GM21360 (cell line): Measurements from ENCODE around the gene RMDN2.

Experiments used
- ATAC-seq: cut with Tn5 transposase; IDR thresholded peaks from one replicate; pipeline ENCODE4 v1.9.1; 2021; ENCODE audit warnings: mild to moderate bottlenecking, moderate library complexity; ENCODE audit not compliant: unreplicated experiment

The RMDN2 gene

DNA sequence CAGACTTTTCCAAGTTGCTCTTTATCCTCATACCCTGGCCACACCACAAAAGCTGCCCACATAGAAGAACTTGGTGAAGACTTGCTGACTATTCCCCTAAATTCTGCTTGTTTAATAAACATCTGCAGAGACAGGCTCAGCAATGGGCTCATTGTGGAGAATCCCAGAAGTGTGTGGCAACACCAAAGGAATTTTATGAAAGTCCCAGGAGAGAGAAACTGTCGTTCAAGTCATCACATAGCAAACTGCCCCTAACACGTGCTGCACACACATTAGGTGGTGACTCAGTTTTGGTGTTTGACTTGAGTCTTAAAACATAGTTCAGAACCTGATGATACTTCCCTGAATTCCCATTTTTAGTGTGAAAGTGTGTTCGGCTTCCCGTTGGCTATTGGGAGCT is 112.2 kb downstream of the RMDN2 start:
- no peak for ATAC-seq

DNA sequence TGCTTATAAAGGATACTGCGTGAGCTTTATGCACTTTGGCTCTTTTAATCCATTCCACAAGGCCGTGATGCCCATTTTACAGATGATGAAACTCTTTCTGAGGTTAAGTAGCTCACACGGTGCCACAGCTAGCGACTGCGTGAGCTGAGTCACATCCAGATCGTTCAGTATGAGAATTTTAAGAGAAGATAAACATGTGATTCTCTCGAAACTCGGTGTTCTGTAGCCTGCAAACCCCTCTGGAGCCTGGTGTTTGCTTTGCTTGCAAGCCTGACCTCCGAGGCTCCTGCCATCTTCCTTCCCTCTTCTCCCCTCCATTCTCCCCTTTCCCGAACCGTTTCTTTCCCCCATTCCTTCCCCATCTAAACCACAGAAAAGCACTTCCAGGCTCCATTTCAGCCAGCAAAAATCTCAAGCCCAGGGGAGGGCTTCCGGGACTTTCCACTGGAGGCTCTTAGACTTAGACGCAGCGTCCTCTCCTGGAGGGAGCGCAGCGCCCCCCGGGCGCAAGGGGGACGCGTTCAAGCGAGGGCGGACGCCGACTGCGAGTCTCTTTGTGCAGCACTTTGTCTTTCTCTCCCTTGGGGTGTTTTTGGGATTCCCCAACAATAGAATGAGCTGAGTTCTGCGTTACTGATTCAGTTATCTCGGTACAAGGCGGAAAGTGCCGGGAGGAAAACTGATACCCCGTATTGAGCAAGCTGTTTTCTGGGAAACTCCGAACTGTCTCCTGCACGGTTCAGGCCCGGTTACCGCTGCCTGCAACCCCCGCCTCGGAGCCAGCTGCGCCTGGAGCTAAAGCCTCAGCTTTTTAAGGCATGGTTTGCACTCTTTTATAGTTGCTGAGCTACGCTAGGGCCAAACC is 112.9 kb downstream of the RMDN2 start:
- ATAC-seq = peak; percentile 66

DNA sequence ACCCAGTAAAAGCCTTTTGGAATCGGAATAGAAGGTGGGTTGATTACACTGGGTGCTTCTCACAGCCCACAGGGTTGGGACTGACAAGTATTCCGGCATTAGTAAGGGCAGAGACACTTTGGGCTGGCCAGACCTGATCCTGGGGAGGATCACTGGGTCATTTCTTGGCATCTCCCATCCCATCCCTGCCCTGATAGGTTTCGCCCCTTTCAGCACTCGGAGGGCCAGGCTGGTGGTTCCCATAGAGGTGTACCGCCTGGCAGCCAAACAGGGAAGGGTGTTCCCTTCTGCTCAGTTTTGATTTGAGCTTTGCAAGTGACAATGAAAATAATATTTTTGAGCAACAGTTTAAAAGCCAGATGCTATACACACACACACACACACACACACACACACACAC is 113.6 kb downstream of the RMDN2 start:
- ATAC-seq = no peak

DNA sequence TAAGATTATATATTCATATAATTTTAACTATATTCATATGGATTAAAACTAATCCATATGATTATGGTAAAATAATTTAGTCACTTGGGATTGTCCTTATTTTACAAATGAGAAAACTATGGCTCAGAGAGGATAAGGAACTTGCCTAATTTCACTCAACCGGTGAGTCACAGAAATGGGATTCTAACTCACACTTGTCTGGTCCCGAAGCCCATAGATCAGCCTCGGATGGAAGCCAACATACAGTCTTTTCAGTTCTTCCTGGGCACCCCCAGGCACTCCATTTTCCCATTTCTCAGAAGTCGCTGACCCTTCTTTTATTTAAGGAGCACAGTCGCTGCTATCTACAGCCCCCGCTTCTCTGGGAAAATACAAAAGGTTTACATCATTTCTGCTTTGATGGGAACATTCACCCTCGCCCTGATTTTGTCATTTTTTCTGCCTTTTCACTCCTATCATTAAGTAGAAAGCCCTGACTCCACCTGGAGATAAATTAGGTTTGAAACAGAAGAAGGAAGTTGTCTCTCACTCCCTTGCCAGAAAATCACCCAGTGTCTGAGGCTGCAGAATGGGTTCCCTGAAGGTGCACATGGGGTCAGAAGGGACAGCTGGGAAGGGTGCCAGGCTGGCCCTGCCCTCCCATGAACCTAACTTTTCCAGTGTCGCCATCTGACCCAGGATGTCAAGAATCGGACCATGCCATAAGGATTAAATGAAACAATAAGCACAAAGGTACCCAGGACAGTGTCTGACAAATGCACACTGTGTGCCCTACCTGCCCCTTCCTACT is 114.2 kb downstream of the RMDN2 start:
- ATAC-seq = no peak

DNA sequence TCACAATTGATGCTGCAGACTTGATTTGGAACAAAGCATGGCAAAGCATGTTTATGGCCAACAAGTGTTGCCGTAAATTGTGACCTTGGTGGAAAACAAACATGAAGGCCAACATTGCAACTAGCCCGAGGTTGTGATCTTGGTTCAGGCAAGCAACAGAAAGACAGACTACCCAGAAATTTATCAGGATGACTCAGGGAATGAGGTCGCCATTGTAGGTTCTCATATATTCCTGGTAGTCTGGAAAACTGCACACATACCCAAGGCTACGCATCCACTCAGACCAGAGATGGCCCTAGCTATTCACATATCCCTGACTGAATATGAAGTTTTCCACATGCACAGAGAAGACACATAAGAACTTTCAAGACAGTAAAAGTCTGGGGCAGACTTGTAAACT is 120.7 kb downstream of the RMDN2 start:
- ATAC-seq = no peak

DNA sequence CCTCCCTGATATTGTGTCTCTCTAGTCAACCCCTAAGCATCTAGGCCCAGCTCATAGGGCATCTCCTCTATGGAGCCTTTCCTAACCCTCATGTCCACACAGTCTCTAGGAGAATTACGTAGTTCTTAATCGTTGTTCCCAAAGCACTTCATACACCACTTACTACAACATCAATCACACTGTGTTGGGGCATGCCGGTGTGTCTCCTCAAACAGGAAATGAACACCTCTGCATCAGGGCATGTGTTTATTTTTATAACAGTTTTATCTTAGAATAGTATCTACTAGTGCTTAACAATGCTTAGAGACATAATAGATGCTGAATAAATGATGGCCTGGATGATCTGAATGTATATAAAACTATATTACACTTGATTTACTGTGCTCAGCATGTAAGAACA is 131.1 kb downstream of the RMDN2 start:
- ATAC-seq = no peak

DNA sequence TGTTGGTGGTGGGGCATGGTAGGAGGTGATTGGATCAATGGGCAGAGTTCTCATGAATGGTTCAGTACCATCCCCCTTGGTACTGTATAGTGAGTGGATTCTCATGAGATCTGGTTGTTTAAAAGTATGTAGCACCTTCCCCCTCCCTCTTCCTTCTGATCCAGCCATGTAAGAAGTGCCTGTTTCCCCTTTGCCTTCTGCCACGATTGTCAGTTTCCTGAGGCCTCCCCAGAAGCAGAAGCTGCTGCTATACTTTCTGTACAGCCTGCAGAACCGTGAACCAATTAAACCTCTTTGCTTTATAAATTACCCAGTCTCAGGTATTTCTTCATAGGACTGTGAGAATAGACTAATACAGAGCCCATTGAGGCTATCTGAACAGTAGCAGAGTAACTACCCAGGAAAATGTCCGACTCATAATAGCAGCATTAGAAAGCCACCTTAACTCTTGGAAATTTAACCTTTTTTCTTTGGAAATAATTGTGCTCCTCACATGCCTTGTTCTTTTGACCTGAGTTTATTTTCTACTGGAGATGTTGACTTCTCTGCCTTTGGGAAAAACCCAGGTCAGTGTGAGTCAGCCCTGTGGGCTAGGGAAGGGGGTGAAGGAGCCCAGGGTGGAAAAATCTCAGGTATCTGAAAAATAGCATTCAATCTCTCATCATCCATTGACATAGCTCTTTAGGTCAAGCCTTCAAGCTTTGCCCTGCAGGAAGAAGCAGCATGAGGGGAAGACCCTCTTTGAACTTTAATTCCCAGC is 132.7 kb downstream of the RMDN2 start:
- ATAC-seq = no peak

DNA sequence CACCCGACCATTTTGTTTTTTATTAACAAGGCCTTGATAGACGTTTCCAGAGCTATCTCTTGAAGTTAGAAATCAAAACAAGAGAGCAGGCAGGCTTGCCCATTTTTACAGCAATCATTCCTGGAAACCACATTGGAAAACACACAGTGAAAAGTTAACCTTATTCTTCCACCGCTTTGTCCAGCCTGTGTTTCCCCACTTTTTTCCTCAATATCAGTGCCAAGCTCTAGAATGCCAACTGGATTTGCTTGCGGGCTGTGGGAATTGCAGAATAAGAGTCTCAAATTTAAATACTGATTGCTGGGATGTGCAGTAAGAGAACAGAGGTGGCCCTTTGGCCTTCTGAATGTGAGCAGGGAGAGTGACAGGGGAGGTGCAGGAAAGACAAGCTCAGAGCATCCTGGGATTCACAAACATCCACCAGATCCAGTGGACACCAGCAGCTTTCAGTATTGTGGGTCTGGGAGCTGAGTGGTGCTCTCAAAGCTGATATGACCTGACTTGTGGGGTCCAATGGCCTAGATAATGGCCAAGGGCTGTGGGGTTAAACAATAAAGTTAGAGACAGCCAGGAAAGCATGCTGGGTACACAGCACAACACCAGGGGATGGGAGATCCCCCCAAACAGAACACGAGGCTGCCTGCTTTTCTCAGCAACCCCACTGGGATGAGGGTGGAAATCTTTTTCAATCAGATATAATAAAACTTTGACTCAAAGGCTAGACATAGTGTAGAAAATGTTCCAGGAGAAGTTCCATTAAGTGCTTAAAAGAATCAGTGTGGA is 135.3 kb downstream of the RMDN2 start:
- ATAC-seq = no peak

DNA sequence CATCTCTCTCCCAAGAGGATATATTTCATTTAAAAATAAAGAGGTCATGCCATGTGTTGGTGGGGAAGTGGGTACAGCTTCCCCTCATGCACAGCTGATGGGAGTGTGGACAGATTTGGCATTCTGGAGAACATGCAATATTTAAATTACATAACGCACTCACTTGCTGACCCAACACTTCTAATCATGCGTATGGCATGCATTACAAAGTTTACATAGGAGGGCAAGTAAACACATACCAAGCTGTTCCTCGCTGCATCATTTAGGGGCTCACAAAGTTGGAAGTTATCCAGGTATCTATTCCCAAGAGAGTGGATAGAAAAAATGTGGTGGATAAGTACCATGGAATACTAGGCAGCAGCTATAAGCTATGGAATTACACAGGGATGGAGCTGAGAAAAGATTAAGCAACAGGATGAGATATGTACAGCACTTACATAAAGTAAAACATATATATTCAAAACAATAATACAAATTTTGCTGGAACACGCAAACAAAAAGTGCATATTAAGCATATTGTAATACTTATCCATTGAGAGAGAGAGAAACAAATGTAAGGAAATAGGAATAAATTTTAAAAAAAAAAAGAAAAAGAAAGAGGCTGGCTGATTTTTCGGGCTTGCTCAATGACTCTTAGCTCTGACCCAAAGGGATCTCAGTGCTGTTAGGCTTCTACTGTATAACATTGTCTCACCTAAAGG is 139.9 kb downstream of the RMDN2 start:
- ATAC-seq = no peak

DNA sequence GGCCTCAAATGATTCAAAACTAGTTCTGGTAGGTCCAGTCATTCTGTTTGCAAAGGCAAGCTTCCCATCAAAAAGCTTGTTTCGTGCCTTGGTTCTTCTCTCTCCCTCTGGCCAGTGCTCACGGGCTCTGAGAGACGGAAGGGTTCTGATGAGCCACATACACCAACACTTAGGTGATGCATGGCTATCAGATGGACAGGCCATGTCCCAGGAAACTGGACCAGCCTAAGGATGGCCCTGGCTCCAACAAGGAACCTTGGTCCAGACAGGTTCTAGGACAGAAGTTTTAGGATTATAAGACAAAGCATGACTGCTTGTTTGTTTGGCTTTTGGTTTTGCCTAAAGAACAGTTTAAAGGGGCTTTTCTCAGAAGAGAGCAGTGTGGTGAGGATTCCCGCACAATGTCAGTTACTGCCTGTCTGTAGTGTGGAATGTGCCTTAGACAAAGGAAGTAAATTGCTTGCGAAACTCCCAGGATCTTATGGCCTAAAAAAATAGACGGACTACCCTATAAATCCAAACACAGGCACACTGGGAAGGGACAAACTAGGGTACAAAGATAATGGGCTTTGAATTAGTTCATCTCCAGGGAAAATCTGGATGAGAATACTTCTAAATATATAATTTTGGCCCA is 140.5 kb downstream of the RMDN2 start:
- ATAC-seq = no peak

DNA sequence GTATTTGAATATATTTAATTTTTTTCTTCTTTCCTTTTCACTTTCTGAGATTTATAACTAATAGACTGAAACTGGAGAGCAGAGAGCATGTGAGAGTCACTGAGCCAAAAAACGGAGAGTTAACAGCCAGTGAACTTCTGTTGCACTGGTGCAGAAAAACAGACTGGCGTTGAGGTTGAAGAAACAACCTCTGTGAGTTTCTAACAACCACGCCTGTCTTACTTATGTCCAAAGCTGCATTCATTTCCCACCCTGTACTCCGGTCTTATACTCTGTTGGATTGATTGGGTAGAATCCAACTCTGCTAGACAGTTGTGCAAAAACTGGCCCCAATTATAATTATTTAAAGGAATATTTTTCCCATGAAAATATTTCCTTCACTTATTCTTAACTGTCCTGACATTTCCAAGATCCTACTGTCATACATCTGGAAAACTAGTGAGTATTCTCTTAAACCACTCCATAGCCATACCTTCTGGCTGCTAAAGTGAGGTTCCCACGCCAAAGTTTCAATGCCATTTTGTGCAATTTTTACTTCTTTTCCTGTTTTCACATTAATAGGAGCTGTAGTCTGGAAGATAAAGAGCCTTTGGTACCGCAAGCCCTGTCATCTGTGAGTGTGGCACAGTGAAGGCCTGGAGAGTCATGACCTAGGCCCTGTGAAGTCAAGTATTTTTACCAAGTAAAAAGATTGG is 141.5 kb downstream of the RMDN2 start:
- ATAC-seq = no peak
